ENCODE measurements around the gene TRPC5OS.

TRPC5OS gene

DNA sequence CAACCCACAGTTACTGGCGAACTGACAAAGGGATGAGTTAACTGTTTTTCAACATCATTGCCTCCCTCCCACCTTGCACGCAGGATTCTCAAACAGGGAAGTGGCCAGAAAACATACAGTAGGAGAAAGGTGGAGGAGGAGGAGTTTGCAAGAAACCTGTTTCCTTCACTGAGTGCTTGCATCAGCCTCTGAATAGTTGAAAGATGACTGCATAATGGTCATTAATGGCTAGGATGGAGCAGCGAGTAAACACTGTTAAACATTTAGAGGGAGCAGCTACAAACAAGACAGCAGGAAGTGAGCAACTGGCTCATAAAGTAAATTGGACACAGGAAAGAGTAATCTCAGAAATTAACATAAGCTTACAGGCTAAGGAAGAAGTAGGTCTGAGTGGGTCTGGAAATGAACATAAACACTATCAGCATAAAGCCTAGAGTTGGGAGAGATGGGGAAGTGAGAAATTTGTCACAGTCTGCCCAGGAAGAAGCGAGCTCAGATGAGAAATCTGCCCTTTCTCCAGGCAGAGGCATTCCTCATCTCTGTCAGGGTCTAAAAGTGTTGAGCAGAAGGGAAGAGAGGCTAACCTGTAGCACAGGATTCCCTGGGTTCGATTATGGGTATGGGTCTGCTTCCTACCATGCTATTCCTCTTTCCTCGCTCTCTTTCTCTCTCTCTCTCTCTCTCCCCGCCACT is 38.6 kb downstream of the TRPC5OS start:
- no peak for DNase-seq

- no peak for DNase-seq
Measured at GRCh38 chrX:111917591-111917990, 41.6 kb downstream of the TRPC5OS start.

- DNase-seq, result no peak
Measured at GRCh38 chrX:111928456-111928855, 52.5 kb downstream of the TRPC5OS start.

Data from NCI-H2029 treated with DMSO at 0.1 percent for 48 hours (cell line).